Stimulated activated CD8-positive, alpha-beta memory T cell treated with anti-CD3 and anti-CD28 coated beads, Interleukin-12 subunit alpha, Interleukin-12 subunit beta, amount 100 ng/mL, for 24 hours (primary cell): ENCODE data around the gene DNAAF5.

ENCODE experiments used
- DNase-seq: peaks from one replicate; pipeline ENCODE4 v3.0.0-alpha.2; 2020; ENCODE audit errors: extremely low read depth

Gene DNAAF5

DNA sequence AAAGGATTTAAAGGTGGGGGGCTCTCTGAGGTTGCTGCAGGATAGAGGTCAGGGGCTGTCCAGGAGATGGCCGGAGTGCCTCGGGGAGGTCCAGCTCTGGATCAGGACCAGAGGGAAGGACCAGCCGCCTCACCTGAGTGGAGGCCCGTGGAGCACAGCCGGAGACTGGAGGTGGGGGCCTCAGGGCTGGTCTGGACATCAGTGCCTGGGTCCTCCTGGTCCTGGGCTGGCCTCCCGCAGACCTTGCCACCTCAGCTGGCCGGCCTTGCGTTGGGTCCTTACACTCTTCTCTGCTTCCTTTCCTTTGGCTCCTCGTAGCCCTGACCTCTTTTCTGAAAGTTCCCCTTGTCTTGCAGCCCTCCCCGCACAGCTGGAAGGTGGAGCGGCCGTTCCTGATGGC is 107.8 kb downstream of the DNAAF5 start:
- DNase-seq, result no peak

DNA sequence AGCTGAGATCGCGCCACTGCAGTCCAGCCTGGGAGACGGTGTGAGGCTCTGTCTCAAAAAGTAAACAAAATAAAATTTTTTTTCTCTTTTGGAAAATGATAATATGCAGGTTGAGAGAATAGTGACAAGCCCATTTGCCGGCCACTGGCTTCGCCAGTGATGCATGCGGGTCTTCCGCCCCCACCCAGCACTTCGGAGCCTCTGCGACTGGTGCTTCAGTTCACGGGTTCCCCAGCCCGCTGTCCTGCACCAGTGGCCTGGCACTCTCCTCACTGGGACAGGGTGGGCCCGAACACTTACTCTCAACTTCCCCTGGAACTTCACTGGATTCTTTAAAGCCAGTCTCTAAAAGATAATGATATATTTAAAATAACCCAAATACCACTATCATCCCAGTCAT is 108.5 kb downstream of the DNAAF5 start:
- DNase-seq, result no peak

GRCh38 chr7:835485-836401 is 109.2 kb downstream of the DNAAF5 start:
- no peak for DNase-seq
